ENCODE results near the gene SNTG2.

DNA sequence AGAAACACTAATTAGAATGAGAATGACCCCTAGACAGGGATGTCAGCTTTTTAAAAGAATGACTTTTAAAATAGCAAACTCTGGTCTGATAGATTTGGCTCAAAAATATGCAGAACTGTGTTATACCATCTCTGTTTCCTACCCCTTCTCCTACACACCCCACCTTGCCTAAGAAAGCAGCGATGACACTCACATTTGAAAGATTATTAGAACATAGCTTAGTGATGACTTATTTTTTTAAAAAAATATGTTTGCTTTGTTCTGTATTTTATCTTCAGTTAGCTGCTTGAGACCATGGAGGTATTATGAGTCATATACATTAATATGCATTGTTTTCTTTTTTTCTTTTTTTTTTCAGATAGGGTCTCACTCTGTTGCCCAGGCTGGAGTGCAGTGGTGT, 286.0 kb downstream of the SNTG2 start:
- no peak for TF ChIP-seq ZNF70 (CRISPR knock-in tag; IDR thresholded peaks at IDR 0.05)
- TF ChIP-seq TOX (CRISPR knock-in tag; IDR thresholded peaks at IDR 0.05; ENCODE audit: borderline replicate concordance) = no peak
- TF ChIP-seq, protein P1, sequence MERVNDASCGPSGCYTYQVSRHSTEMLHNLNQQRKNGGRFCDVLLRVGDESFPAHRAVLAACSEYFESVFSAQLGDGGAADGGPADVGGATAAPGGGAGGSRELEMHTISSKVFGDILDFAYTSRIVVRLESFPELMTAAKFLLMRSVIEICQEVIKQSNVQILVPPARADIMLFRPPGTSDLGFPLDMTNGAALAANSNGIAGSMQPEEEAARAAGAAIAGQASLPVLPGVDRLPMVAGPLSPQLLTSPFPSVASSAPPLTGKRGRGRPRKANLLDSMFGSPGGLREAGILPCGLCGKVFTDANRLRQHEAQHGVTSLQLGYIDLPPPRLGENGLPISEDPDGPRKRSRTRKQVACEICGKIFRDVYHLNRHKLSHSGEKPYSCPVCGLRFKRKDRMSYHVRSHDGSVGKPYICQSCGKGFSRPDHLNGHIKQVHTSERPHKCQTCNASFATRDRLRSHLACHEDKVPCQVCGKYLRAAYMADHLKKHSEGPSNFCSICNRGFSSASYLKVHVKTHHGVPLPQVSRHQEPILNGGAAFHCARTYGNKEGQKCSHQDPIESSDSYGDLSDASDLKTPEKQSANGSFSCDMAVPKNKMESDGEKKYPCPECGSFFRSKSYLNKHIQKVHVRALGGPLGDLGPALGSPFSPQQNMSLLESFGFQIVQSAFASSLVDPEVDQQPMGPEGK (CRISPR knock-in tag; IDR thresholded peaks at IDR 0.05; ENCODE audit: borderline replicate concordance) = no peak
- TF ChIP-seq ARNTL (CRISPR knock-in tag; IDR thresholded peaks at IDR 0.05; ENCODE audit: borderline replicate concordance, low read depth) = no peak
